WERI-Rb-1 (cell line): ENCODE measurements around the gene SRSF9.
"Not testable (repeated sequence)": the region's sequence is repeated elsewhere in the genome, so short reads cannot be mapped to it uniquely, and the experiment has no call there.

Source experiments
- DNase-seq: peaks from one replicate; pipeline ENCODE4 v3.0.0-alpha.2; 2020
- H3K27ac ChIP-seq: fragments of 250-450 bp; sonication (Bioruptor Pico); 2 replicates; pipeline ENCODE4 v1.5.1; 2020; ENCODE audit warnings: mild to moderate bottlenecking, moderate library complexity
- H3K27me3 ChIP-seq: fragments of 250-450 bp; sonication (Bioruptor Pico); 2 replicates; pipeline ENCODE4 v1.5.1; 2021; ENCODE audit warnings: mild to moderate bottlenecking, low read depth, moderate library complexity; ENCODE audit not compliant: insufficient read depth, severe bottlenecking
- H3K36me3 ChIP-seq: fragments of 250-450 bp; sonication (Bioruptor Pico); 2 replicates; pipeline ENCODE4 v1.5.1; 2020; ENCODE audit warnings: mild to moderate bottlenecking, moderate library complexity
- H3K4me3 ChIP-seq: 2 replicates; pipeline ENCODE4 v1.5.1; 2011; ENCODE audit warnings: low read depth, mild to moderate bottlenecking, control low read depth, low read length
- H3K9me3 ChIP-seq: fragments of 250-450 bp; sonication (Bioruptor Pico); 2 replicates; pipeline ENCODE4 v1.5.1; 2021; ENCODE audit warnings: mild to moderate bottlenecking, moderate library complexity; ENCODE audit not compliant: severe bottlenecking
- CTCF ChIP-seq: IDR thresholded peaks from 2 replicates; pipeline ENCODE4 v1.5.1; 2011; ENCODE audit warnings: low read depth, mild to moderate bottlenecking, control low read depth, inconsistent platforms, low read length

SRSF9 gene

GRCh38 chr12:120469450-120470149 is at the start of gene SRSF9:
Gene SRSF9, minus strand, starts transcription at chr12:120469748. Its CDS starts 139 bp downstream, at chr12:120469609.
- H3K27ac ChIP-seq, result peak within 1 kb of the TSS; percentile 91
- peaks cover 35% of the 10 kb centered on the region for H3K36me3 ChIP-seq
- peak; percentile 96 for DNase-seq
- no peaks in the 10 kb centered on the region for H3K27me3 ChIP-seq
- peak; percentile 96 for TF ChIP-seq CTCF
- H3K4me3 ChIP-seq, result peak within 1 kb of the TSS; percentile 71
- no peaks in the 10 kb centered on the region for H3K9me3 ChIP-seq

GRCh38 chr12:120519324-120519723 is 49.8 kb upstream of the SRSF9 start:
- not testable (repeated sequence) for DNase-seq, H3K4me3 ChIP-seq, H3K27me3 ChIP-seq, H3K27ac ChIP-seq, H3K9me3 ChIP-seq
- peaks cover 26% of the 10 kb centered on the region for H3K36me3 ChIP-seq

- no peak for DNase-seq
- H3K27me3 ChIP-seq, result no peaks in the 10 kb centered on the region
- H3K27ac ChIP-seq, result no peak overlapping the region
- no peak overlapping the region for H3K4me3 ChIP-seq
- peaks cover 31% of the 10 kb centered on the region for H3K36me3 ChIP-seq
- H3K9me3 ChIP-seq, result no peaks in the 10 kb centered on the region
- TF ChIP-seq CTCF, result no peak
Observed at GRCh38 chr12:120515496-120515895, 45.9 kb upstream of the SRSF9 start.

GRCh38 chr12:120514002-120514401 is 44.5 kb upstream of the SRSF9 start:
- Histone ChIP-seq H3K27ac (no peak overlapping the region), H3K9me3 (no peaks in the 10 kb centered on the region), H3K36me3 (peaks cover 42% of the 10 kb centered on the region), H3K27me3 (no peaks in the 10 kb centered on the region), H3K4me3 (no peak overlapping the region)
- no peak for TF ChIP-seq CTCF
- DNase-seq, result no peak

GRCh38 chr12:120508537-120508936 is 39.0 kb upstream of the SRSF9 start:
- Histone ChIP-seq H3K36me3 (peaks cover 58% of the 10 kb centered on the region), H3K9me3 (no peaks in the 10 kb centered on the region)
- TF ChIP-seq CTCF, result no peak

GRCh38 chr12:120504587-120504986 is 35.0 kb upstream of the SRSF9 start:
- Histone ChIP-seq H3K9me3 (no peaks in the 10 kb centered on the region), H3K27ac (no peak overlapping the region), H3K4me3 (no peak overlapping the region), H3K27me3 (no peaks in the 10 kb centered on the region), H3K36me3 (peaks cover 65% of the 10 kb centered on the region)
- TF ChIP-seq CTCF, result no peak
- DNase-seq, result no peak

More at GRCh38 chr12:120508537-120508936, 39.0 kb upstream of the SRSF9 start:
- H3K27ac ChIP-seq, result no peak overlapping the region
- H3K4me3 ChIP-seq, result no peak overlapping the region
- DNase-seq, result no peak
- H3K27me3 ChIP-seq, result no peaks in the 10 kb centered on the region
